ENCODE data around the gene CFAP74.

DNA sequence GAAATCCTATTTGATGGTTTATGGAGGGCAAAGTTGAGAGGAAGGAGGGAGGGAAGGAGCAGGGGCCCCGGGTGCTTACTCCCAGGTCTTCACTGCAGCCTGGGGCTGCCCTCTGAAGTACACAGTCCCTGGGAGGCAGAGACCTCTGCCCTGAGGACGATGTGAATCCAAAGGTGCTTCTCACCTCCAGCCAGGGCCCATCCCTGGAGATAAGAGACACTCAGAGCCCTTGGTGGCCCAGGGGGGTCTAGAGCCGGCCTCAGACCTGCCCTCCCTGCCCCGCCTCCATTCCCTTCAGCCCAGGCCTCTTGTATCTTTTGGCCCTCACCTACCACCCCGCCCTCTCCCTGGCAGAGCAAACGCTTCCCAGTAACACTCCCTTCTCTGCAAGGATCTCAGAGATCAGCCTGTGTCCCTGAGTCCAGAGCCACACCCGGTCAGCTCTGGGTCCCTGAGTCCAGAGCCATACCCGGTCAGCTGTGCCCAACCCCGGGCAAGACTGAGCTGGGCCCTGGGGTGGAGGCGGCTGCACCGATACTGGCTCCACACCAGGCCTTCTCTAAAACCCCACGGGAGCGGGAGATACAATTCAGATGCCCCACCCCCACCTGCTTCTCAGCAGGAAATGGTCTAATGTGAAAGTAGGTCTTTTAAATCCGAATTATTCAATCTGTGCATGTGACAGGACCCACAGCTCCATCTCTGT lies 109.1 kb downstream of the CFAP74 start:
- TF ChIP-seq, protein P1, sequence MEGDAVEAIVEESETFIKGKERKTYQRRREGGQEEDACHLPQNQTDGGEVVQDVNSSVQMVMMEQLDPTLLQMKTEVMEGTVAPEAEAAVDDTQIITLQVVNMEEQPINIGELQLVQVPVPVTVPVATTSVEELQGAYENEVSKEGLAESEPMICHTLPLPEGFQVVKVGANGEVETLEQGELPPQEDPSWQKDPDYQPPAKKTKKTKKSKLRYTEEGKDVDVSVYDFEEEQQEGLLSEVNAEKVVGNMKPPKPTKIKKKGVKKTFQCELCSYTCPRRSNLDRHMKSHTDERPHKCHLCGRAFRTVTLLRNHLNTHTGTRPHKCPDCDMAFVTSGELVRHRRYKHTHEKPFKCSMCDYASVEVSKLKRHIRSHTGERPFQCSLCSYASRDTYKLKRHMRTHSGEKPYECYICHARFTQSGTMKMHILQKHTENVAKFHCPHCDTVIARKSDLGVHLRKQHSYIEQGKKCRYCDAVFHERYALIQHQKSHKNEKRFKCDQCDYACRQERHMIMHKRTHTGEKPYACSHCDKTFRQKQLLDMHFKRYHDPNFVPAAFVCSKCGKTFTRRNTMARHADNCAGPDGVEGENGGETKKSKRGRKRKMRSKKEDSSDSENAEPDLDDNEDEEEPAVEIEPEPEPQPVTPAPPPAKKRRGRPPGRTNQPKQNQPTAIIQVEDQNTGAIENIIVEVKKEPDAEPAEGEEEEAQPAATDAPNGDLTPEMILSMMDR (IDR thresholded peaks at IDR 0.05 in 4 of 5, conservative IDR thresholded peaks at IDR 0.05 in 1 of 5), result no peak
- TF ChIP-seq POLR2A (IDR thresholded peaks at IDR 0.05), result no peak
